Loucy (cell line): Measurements from ENCODE around the gene SRD5A2.

Experiments
- H2AFZ ChIP-seq: fragments of 200-600 bp; sonication (generic); 2 replicates; pipeline ENCODE4 v1.6.0; 2016; ENCODE audit warnings: antibody characterized with exemption, mild to moderate bottlenecking, low read length, moderate library complexity
- H3F3A ChIP-seq: fragments of 200-600 bp; 2 replicates; pipeline ENCODE4 v1.6.0; 2016; ENCODE audit warnings: antibody characterized with exemption, low read depth, mild to moderate bottlenecking
- H3K27me3 ChIP-seq: fragments of 200-600 bp; sonication (generic); 2 replicates; pipeline ENCODE4 v1.6.1; 2014; ENCODE audit warnings: low read length, mild to moderate bottlenecking; ENCODE audit not compliant: insufficient read depth, poor library complexity, severe bottlenecking
- H3K36me3 ChIP-seq: fragments of 200-600 bp; sonication (generic); 2 replicates; pipeline ENCODE4 v1.6.1; 2016; ENCODE audit warnings: low read length; ENCODE audit not compliant: insufficient read depth
- H3K4me1 ChIP-seq: fragments of 200-600 bp; sonication (generic); 2 replicates; pipeline ENCODE4 v1.5.1; 2014; ENCODE audit warnings: low read length, mild to moderate bottlenecking; ENCODE audit not compliant: insufficient read depth, poor library complexity, severe bottlenecking
- H3K4me2 ChIP-seq: fragments of 200-600 bp; sonication (generic); 2 replicates; pipeline ENCODE4 v1.6.0; 2014; ENCODE audit warnings: antibody characterized with exemption, low read length, low read depth, mild to moderate bottlenecking; ENCODE audit not compliant: poor library complexity, severe bottlenecking
- H3K4me3 ChIP-seq: fragments of 200-600 bp; sonication (generic); 2 replicates; pipeline ENCODE4 v1.5.1; 2014; ENCODE audit warnings: low read length, mild to moderate bottlenecking, mixed read lengths; ENCODE audit not compliant: poor library complexity, severe bottlenecking
- H3K79me2 ChIP-seq: fragments of 200-600 bp; sonication (generic); 2 replicates; pipeline ENCODE4 v1.6.1; 2014; ENCODE audit warnings: low read length; ENCODE audit not compliant: insufficient read depth
- H3K9ac ChIP-seq: fragments of 200-600 bp; sonication (generic); 2 replicates; pipeline ENCODE4 v1.6.0; 2014; ENCODE audit warnings: mild to moderate bottlenecking, low read depth, low read length, moderate library complexity; ENCODE audit not compliant: poor library complexity, severe bottlenecking
- H3K9me2 ChIP-seq: fragments of 200-600 bp; sonication (generic); replicated peaks from 2 replicates; pipeline ENCODE4 v1.6.1; 2016; ENCODE audit warnings: low read depth, low read length, mixed read lengths
- H3K9me3 ChIP-seq: fragments of 200-600 bp; sonication (generic); 2 replicates; pipeline ENCODE4 v1.6.1; 2014; ENCODE audit warnings: mild to moderate bottlenecking, antibody characterized with exemption, low read length, low read depth; ENCODE audit not compliant: insufficient read depth
- H4K20me1 ChIP-seq: fragments of 200-600 bp; sonication (generic); 2 replicates; pipeline ENCODE4 v1.6.0; 2014; ENCODE audit warnings: antibody characterized with exemption, low read length, mild to moderate bottlenecking; ENCODE audit not compliant: insufficient read depth, poor library complexity, severe bottlenecking
- CTCF ChIP-seq: fragments of 200-600 bp; sonication (generic); conservative IDR thresholded peaks from 2 replicates; pipeline ENCODE4 v1.5.1; 2014; ENCODE audit warnings: mild to moderate bottlenecking, antibody characterized with exemption, low read length
- EZH2phosphoT487 ChIP-seq: fragments of 200-600 bp; IDR thresholded peaks from 2 replicates; pipeline ENCODE4 v1.6.1; 2018; ENCODE audit warnings: antibody characterized with exemption, mild to moderate bottlenecking, moderate library complexity, borderline replicate concordance

The SRD5A2 gene

DNA sequence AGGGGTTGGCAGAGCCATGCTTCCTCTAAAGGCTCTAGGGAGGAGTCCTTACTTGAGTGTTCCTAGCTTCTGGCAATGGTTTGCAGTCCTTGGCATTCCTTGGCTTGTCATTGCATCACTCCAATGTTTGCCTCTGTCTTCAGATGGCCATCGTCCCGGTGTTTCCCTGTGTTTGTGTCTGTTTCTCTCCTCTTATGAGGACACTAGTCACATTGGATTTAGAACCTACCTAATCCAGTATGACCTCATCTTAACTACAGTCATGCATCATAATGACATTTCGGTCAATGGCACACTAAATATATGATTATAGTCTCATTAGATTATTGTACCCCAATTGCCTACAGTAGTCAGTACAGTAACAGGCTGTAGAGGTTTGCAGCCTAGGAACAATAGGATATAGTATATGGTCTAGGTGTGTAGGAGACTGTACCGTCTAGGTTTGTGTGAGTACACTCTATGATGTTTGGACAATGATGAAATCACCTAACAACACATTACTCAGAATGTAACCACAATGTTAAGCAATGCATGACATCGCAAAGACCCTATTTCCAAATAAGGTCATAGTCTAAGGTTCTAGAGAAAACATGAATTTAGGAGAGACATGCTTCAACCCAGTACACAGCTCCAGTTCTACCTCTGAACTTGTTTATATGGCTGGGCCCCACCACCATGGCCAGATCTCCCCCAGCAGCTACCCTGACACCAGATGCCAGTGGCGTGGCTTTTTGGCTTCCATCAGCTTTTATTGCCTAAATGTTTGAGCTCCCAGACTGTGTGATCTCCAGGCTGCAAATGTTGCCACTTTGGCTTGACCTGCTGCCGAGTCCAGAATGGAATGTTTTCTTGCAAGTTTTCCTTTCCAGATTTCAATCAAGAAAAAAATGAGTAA is 22.1 kb downstream of the SRD5A2 start:
- Histone ChIP-seq H3K9ac (no peak overlapping the region), H3K9me3 (0 out of 2 replicates have a peak, but pooled peaks cover 8% of the 10 kb centered on the region), H3K36me3 (no peaks in the 10 kb centered on the region), H3K9me2 (no peaks in the 10 kb centered on the region), H3K27me3 (no peaks in the 10 kb centered on the region), H3K79me2 (no peaks in the 10 kb centered on the region), H3F3A (no peaks in the 10 kb centered on the region), H3K4me1 (no peaks in the 10 kb centered on the region), H3K4me3 (no peak overlapping the region), H2AFZ (no peak overlapping the region), H4K20me1 (no peaks in the 10 kb centered on the region), H3K4me2 (no peak overlapping the region)
- TF ChIP-seq EZH2phosphoT487: no peak
- no peak for TF ChIP-seq CTCF

GRCh38 chr2:31556940-31557339 is 23.8 kb downstream of the SRD5A2 start:
- no peak for TF ChIP-seq EZH2phosphoT487
- TF ChIP-seq CTCF: no peak
- Histone ChIP-seq H3K9ac (no peak overlapping the region), H3K79me2 (no peaks in the 10 kb centered on the region), H3F3A (no peaks in the 10 kb centered on the region), H3K9me3 (0 out of 2 replicates have a peak, but pooled peaks cover 8% of the 10 kb centered on the region), H2AFZ (no peak overlapping the region), H3K4me2 (no peak overlapping the region), H3K4me1 (no peaks in the 10 kb centered on the region), H3K36me3 (no peaks in the 10 kb centered on the region), H3K9me2 (no peaks in the 10 kb centered on the region), H4K20me1 (no peaks in the 10 kb centered on the region), H3K4me3 (no peak overlapping the region), H3K27me3 (no peaks in the 10 kb centered on the region)

- Histone ChIP-seq H3K4me1 (no peaks in the 10 kb centered on the region), H4K20me1 (no peaks in the 10 kb centered on the region), H3K4me3 (no peak overlapping the region), H3K36me3 (no peaks in the 10 kb centered on the region), H3K27me3 (no peaks in the 10 kb centered on the region), H2AFZ (no peak overlapping the region), H3K4me2 (no peak overlapping the region), H3K9me2 (no peaks in the 10 kb centered on the region), H3K9me3 (0 out of 2 replicates have a peak, but pooled peaks cover 8% of the 10 kb centered on the region), H3F3A (no peaks in the 10 kb centered on the region), H3K9ac (no peak overlapping the region), H3K79me2 (no peaks in the 10 kb centered on the region)
- TF ChIP-seq CTCF: no peak
Measured at GRCh38 chr2:31555967-31556706, 24.6 kb downstream of the SRD5A2 start.
